KMS-11 (cell line): ENCODE measurements around the gene PLEKHA1.

Experiments used
- H2AFZ ChIP-seq: fragments of 200-600 bp; sonication (generic); 2 replicates; pipeline ENCODE4 v1.6.1; 2016; ENCODE audit warnings: antibody characterized with exemption, mixed run types, low read depth
- H3K27ac ChIP-seq: fragments of 200-600 bp; sonication (generic); 2 replicates; pipeline ENCODE4 v1.6.1; 2016; ENCODE audit warnings: mild to moderate bottlenecking, mixed run types
- H3K27me3 ChIP-seq: fragments of 200-600 bp; sonication (generic); 2 replicates; pipeline ENCODE4 v1.6.1; 2017; ENCODE audit warnings: mild to moderate bottlenecking, low read depth, mixed run types, moderate library complexity; ENCODE audit not compliant: insufficient read depth
- H3K36me3 ChIP-seq: fragments of 200-600 bp; sonication (generic); 2 replicates; pipeline ENCODE4 v1.6.1; 2017; ENCODE audit warnings: mild to moderate bottlenecking, mixed run types; ENCODE audit not compliant: insufficient read depth
- H3K4me1 ChIP-seq: fragments of 200-600 bp; sonication (generic); 2 replicates; pipeline ENCODE4 v1.6.1; 2016; ENCODE audit warnings: mild to moderate bottlenecking, low read depth, mixed run types; ENCODE audit not compliant: poor library complexity, severe bottlenecking
- H3K4me2 ChIP-seq: fragments of 200-600 bp; sonication (generic); 2 replicates; pipeline ENCODE4 v1.7.0; 2016; ENCODE audit warnings: mild to moderate bottlenecking, mixed run types
- H3K4me3 ChIP-seq: fragments of 200-600 bp; sonication (generic); IDR thresholded peaks from 2 replicates; pipeline ENCODE4 v1.6.1; 2017; ENCODE audit warnings: low read depth, low read length, mixed read lengths; ENCODE audit not compliant: insufficient read depth
- H3K79me2 ChIP-seq: fragments of 200-600 bp; sonication (generic); 2 replicates; pipeline ENCODE4 v1.6.1; 2016; ENCODE audit warnings: low read depth, mixed run types; ENCODE audit not compliant: insufficient read depth
- H3K9ac ChIP-seq: fragments of 200-600 bp; sonication (generic); 2 replicates; pipeline ENCODE4 v1.6.1; 2016; ENCODE audit warnings: mild to moderate bottlenecking, mixed run types
- H4K20me1 ChIP-seq: fragments of 200-600 bp; sonication (generic); 2 replicates; pipeline ENCODE4 v1.6.1; 2016; ENCODE audit warnings: mild to moderate bottlenecking, mixed run types; ENCODE audit not compliant: insufficient read depth
- CTCF ChIP-seq: fragments of 200-600 bp; sonication (generic); conservative IDR thresholded peaks from 2 replicates; pipeline ENCODE4 v1.6.1; 2017; ENCODE audit warnings: low read depth, mild to moderate bottlenecking, antibody characterized with exemption, low read length, moderate library complexity, mixed read lengths

The PLEKHA1 gene

DNA sequence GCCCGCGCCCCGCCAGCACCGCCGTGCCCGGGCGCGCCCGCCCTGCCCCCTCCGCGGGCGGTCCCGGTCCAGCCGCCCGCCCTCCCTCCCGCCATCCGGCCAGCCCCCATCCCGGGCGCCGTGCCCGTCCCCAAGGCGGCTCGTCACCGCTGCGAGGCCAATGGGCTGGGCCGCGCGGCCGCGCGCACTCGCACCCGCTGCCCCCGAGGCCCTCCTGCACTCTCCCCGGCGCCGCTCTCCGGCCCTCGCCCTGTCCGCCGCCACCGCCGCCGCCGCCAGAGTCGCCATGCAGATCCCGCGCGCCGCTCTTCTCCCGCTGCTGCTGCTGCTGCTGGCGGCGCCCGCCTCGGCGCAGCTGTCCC lies 86.8 kb downstream of the PLEKHA1 start, which contains the start of gene HTRA1:
Gene HTRA1, plus strand, starts transcription at position 187 of the 362 bp plus-strand sequence. Its CDS starts 100 bp downstream, at position 287.
- H3K79me2 ChIP-seq, result no peaks in the 10 kb centered on the region
- H3K27ac ChIP-seq, result no peak within 1 kb of the TSS
- no peaks in the 10 kb centered on the region for H4K20me1 ChIP-seq
- H3K4me1 ChIP-seq, result no peaks in the 10 kb centered on the region
- H3K4me2 ChIP-seq, result no peak within 1 kb of the TSS
- no peak within 1 kb of the TSS for H3K4me3 ChIP-seq
- no peaks in the 10 kb centered on the region for H3K27me3 ChIP-seq
- TF ChIP-seq CTCF, result no peak
- H2AFZ ChIP-seq, result no peak within 1 kb of the TSS
- no peaks in the 10 kb centered on the region for H3K36me3 ChIP-seq
- no peak within 1 kb of the TSS for H3K9ac ChIP-seq

- H3K9ac ChIP-seq, result no peak overlapping the region
- H3K36me3 ChIP-seq, result no peaks in the 10 kb centered on the region
- H3K27me3 ChIP-seq, result no peaks in the 10 kb centered on the region
- no peak overlapping the region for H3K4me2 ChIP-seq
- H2AFZ ChIP-seq, result no peak overlapping the region
- H3K27ac ChIP-seq, result no peak overlapping the region
- no peaks in the 10 kb centered on the region for H3K79me2 ChIP-seq
- no peaks in the 10 kb centered on the region for H4K20me1 ChIP-seq
- TF ChIP-seq CTCF, result no peak
- no peak overlapping the region for H3K4me3 ChIP-seq
- H3K4me1 ChIP-seq, result no peaks in the 10 kb centered on the region
Observed at GRCh38 chr10:122461729-122462532, 87.4 kb downstream of the PLEKHA1 start.

DNA sequence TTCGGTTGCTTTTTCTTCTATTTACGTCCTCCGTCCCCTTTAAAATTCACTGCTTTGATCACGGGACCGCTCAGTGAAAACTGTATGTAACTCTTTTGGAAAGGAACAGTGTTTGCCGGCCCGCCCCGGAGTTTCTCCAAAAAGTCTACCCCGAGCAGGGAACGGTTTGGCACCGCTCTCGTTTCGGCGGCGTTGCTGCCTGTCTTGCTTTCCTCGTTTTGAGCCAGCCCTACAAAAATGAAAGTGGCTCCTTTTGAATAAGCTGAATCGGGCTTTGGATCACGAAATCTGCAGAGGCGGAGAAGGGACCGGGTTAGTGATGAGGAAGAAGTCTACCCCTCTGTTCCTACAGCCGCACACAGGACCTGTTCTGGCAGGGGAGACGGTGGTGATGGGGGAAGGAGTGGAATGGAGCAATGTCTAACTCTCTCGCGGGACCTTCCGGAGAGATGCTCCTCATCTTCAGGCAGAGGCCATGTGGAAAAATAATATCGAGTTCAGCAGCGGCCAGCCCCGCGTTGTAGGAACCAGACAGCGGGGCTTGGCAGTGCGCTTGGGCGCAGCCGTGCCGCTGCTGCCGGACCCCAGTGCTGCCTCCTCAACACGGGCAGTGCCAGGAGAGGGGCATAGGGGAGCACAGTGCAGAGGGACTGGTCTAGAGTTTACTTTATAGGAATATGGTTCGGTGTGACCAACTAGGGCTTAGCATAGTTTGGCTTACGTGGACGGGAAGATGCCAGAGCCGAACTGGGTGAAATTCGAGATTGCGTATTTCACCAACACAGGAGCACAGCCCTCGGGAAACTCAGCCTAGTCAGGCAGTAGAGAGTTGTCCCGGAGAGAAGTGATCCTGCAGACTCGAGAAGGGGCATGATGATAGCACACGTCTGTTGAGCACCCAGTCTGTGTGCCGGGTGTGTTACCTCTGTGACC lies 88.3 kb downstream of the PLEKHA1 start:
- Histone ChIP-seq H3K4me2 (no peak overlapping the region), H3K9ac (no peak overlapping the region), H3K4me3 (no peak overlapping the region), H3K27ac (no peak overlapping the region), H3K27me3 (no peaks in the 10 kb centered on the region), H3K36me3 (no peaks in the 10 kb centered on the region), H3K79me2 (no peaks in the 10 kb centered on the region), H2AFZ (no peak overlapping the region), H3K4me1 (no peaks in the 10 kb centered on the region), H4K20me1 (no peaks in the 10 kb centered on the region)
- TF ChIP-seq CTCF, result no peak

GRCh38 chr10:122463466-122464249 lies 89.2 kb downstream of the PLEKHA1 start:
- TF ChIP-seq CTCF, result no peak
- Histone ChIP-seq H2AFZ (no peak overlapping the region), H3K4me3 (no peak overlapping the region), H3K27me3 (no peaks in the 10 kb centered on the region), H3K4me2 (no peak overlapping the region), H4K20me1 (no peaks in the 10 kb centered on the region), H3K9ac (no peak overlapping the region), H3K36me3 (no peaks in the 10 kb centered on the region), H3K4me1 (no peaks in the 10 kb centered on the region), H3K79me2 (no peaks in the 10 kb centered on the region), H3K27ac (no peak overlapping the region)
